A673 (cell line): Measurements from ENCODE around the gene ZNF565.

ENCODE experiments used
- CTCF ChIP-seq: fragments of 300-800, 200-600 bp; sonication (generic); conservative IDR thresholded peaks from 2 replicates; pipeline ENCODE4 v1.5.1; 2017; ENCODE audit warnings: low read depth, mild to moderate bottlenecking, antibody characterized with exemption, low read length, moderate library complexity, mixed read lengths
- EZH2 ChIP-seq: fragments of 200-600 bp; sonication (generic); IDR thresholded peaks from 2 replicates; pipeline ENCODE4 v1.6.1; 2017; ENCODE audit warnings: borderline replicate concordance, low read depth, mild to moderate bottlenecking, mixed read lengths, antibody characterized with exemption, low read length; ENCODE audit not compliant: poor library complexity, severe bottlenecking

- no peak for TF ChIP-seq CTCF
- TF ChIP-seq EZH2 = no peak
These were observed 72.4 kb downstream of the ZNF565 start for GRCh38 chr19:36142046-36142445.
